Measurements from ENCODE around the gene FMC1. TPM values are rescaled to one million over a fixed set of nuclear protein-coding genes. Genes with fewer than 3 reads are reported as not detected.
A peak's percentile ranks its signal among the peaks of the same experiment; 100 is the strongest.
"Not testable (repeated sequence)": the region's sequence is repeated elsewhere in the genome, so short reads cannot be mapped to it uniquely, and the experiment has no call there.

Gene FMC1
- total RNA-seq, 2 experiments from 2014 or later: 7.5 to 8.0 TPM

- no peaks in the 10 kb centered on the region for H3K27me3 Mint-ChIP-seq
- ATAC-seq (ENCODE audit: low read depth) (no peak), DNase-seq (no peak)
- no peak overlapping the region for H3K4me3 Mint-ChIP-seq
- no peaks in the 10 kb centered on the region for H3K9me3 Mint-ChIP-seq
- peaks cover 3% of the 10 kb centered on the region for H3K4me1 Mint-ChIP-seq
- peaks cover 18% of the 10 kb centered on the region for H3K36me3 Mint-ChIP-seq
- POLR2A ChIA-PET: interaction anchor here (1.5 kb wide), 1 partner anchor 16 kb away, joined by 9 read pairs; no protein-coding TSS in a partner anchor
- H3K27ac Mint-ChIP-seq: no peak overlapping the region
Observed at GRCh38 chr7:139355320-139355719, 14.2 kb downstream of the FMC1 start.

GRCh38 chr7:139357729-139358506 lies 16.8 kb downstream of the FMC1 start:
- H3K27me3 Mint-ChIP-seq; H3K36me3 Mint-ChIP-seq; DNase-seq; ATAC-seq (ENCODE audit: low read depth); H3K9me3 Mint-ChIP-seq: not testable (repeated sequence)
- Mint-ChIP-seq H3K4me1 (peaks cover 19% of the 10 kb centered on the region), H3K4me3 (peak overlapping the region; percentile 96), H3K27ac (peak overlapping the region; percentile 100)
- POLR2A ChIA-PET: interaction anchor here (1.0 to 2.9 kb wide), 2 partner anchors 18 kb away, joined by 3 to 33 read pairs; partner anchors contain the start of gene FMC1

GRCh38 chr7:139358541-139359365 lies 17.6 kb downstream of the FMC1 start:
- peaks cover 9% of the 10 kb centered on the region for H3K36me3 Mint-ChIP-seq
- POLR2A ChIA-PET: interaction anchor here (0.7 to 2.9 kb wide), 16 partner anchors 7 to 264 kb away, joined by 3 to 33 read pairs (median 4); partner anchors contain the start of genes FMC1 and UBN2

GRCh38 chr7:139359366-139360209 lies 18.5 kb downstream of the FMC1 start, which contains the start of gene LUC7L2:
TSS of gene LUC7L2 (plus strand) at chr7:139359894. CDS start at chr7:139360262, 368 bp downstream.
- peak within 1 kb of the TSS; percentile 96 for H3K4me3 Mint-ChIP-seq
- no peaks in the 10 kb centered on the region for H3K27me3 Mint-ChIP-seq
- peaks cover 9% of the 10 kb centered on the region for H3K36me3 Mint-ChIP-seq
- H3K4me1 Mint-ChIP-seq: peaks cover 25% of the 10 kb centered on the region
- POLR2A ChIA-PET: interaction anchor here (0.6 to 2.9 kb wide), 20 partner anchors 8 to 704 kb away, joined by 3 to 33 read pairs (median 4); partner anchors contain the start of genes FMC1, PARP12 and UBN2
- no peaks in the 10 kb centered on the region for H3K9me3 Mint-ChIP-seq
- peak within 1 kb of the TSS; percentile 100 for H3K27ac Mint-ChIP-seq
- DNase-seq (peak; percentile 98), ATAC-seq (ENCODE audit: low read depth) (peak; percentile 72)

More at GRCh38 chr7:139358541-139359365, 17.6 kb downstream of the FMC1 start:
- ATAC-seq (ENCODE audit: low read depth) (peak; percentile 6), DNase-seq (peak; percentile 54)
- Mint-ChIP-seq H3K4me1 (peaks cover 24% of the 10 kb centered on the region), H3K27ac (peak overlapping the region; percentile 100), H3K9me3 (no peaks in the 10 kb centered on the region), H3K4me3 (peak overlapping the region; percentile 96), H3K27me3 (no peaks in the 10 kb centered on the region)

GRCh38 chr7:139360210-139360947 lies 19.2 kb downstream of the FMC1 start:
- POLR2A ChIA-PET: interaction anchor here (0.6 to 2.9 kb wide), 20 partner anchors 9 to 703 kb away, joined by 3 to 33 read pairs (median 4); partner anchors contain the start of genes FMC1, PARP12 and UBN2
- Mint-ChIP-seq H3K27me3 (no peaks in the 10 kb centered on the region), H3K27ac (peak overlapping the region; percentile 100), H3K9me3 (no peaks in the 10 kb centered on the region), H3K4me3 (peak overlapping the region; percentile 96), H3K36me3 (peaks cover 13% of the 10 kb centered on the region), H3K4me1 (peaks cover 29% of the 10 kb centered on the region)
- DNase-seq (peak; percentile 96), ATAC-seq (ENCODE audit: low read depth) (peak; percentile 77)

GRCh38 chr7:139360948-139361307 lies 19.8 kb downstream of the FMC1 start:
- Mint-ChIP-seq H3K27ac (peak overlapping the region; percentile 100), H3K4me3 (peak overlapping the region; percentile 96), H3K27me3 (no peaks in the 10 kb centered on the region), H3K9me3 (no peaks in the 10 kb centered on the region), H3K36me3 (peaks cover 12% of the 10 kb centered on the region), H3K4me1 (peaks cover 27% of the 10 kb centered on the region)
- no peak for DNase-seq
- ATAC-seq (ENCODE audit: low read depth): no peak
- POLR2A ChIA-PET: interaction anchor here (0.6 to 2.9 kb wide), 7 partner anchors 9 to 266 kb away, joined by 3 to 33 read pairs (median 10); partner anchors contain the start of gene FMC1

GRCh38 chr7:139361523-139361922 lies 20.4 kb downstream of the FMC1 start:
- ATAC-seq (ENCODE audit: low read depth) (no peak), DNase-seq (no peak)
- Mint-ChIP-seq H3K9me3 (no peaks in the 10 kb centered on the region), H3K36me3 (peaks cover 12% of the 10 kb centered on the region), H3K27ac (peak overlapping the region; percentile 100), H3K4me3 (peak overlapping the region; percentile 96), H3K27me3 (no peaks in the 10 kb centered on the region), H3K4me1 (peaks cover 28% of the 10 kb centered on the region)
- POLR2A ChIA-PET: no interaction called here

GRCh38 chr7:139362302-139362701 lies 21.2 kb downstream of the FMC1 start:
- H3K4me3 Mint-ChIP-seq: peak overlapping the region; percentile 54
- ATAC-seq (ENCODE audit: low read depth) (no peak), DNase-seq (no peak)
- no peaks in the 10 kb centered on the region for H3K27me3 Mint-ChIP-seq
- H3K4me1 Mint-ChIP-seq: peaks cover 28% of the 10 kb centered on the region
- peaks cover 12% of the 10 kb centered on the region for H3K36me3 Mint-ChIP-seq
- no peaks in the 10 kb centered on the region for H3K9me3 Mint-ChIP-seq
- POLR2A ChIA-PET: no interaction called here
- no peak overlapping the region for H3K27ac Mint-ChIP-seq

GRCh38 chr7:139362981-139363380 lies 21.8 kb downstream of the FMC1 start:
- peak overlapping the region; percentile 52 for H3K4me3 Mint-ChIP-seq
- H3K27ac Mint-ChIP-seq: no peak overlapping the region
- no peaks in the 10 kb centered on the region for H3K27me3 Mint-ChIP-seq
- peaks cover 34% of the 10 kb centered on the region for H3K4me1 Mint-ChIP-seq
- POLR2A ChIA-PET: no interaction called here
- no peaks in the 10 kb centered on the region for H3K9me3 Mint-ChIP-seq
- peaks cover 17% of the 10 kb centered on the region for H3K36me3 Mint-ChIP-seq
- DNase-seq: no peak
- no peak for ATAC-seq (ENCODE audit: low read depth)

GRCh38 chr7:139365336-139365735 lies 24.2 kb downstream of the FMC1 start:
- H3K4me1 Mint-ChIP-seq: peaks cover 47% of the 10 kb centered on the region
- H3K27me3 Mint-ChIP-seq: no peaks in the 10 kb centered on the region
- no peaks in the 10 kb centered on the region for H3K9me3 Mint-ChIP-seq
- peak overlapping the region; percentile 22 for H3K27ac Mint-ChIP-seq
- no peak overlapping the region for H3K4me3 Mint-ChIP-seq
- POLR2A ChIA-PET: no interaction called here
- H3K36me3 Mint-ChIP-seq: peaks cover 22% of the 10 kb centered on the region
- DNase-seq: no peak
- ATAC-seq (ENCODE audit: low read depth): no peak

GRCh38 chr7:139366400-139366799 lies 25.3 kb downstream of the FMC1 start:
- H3K27me3 Mint-ChIP-seq: no peaks in the 10 kb centered on the region
- peaks cover 22% of the 10 kb centered on the region for H3K36me3 Mint-ChIP-seq
- H3K4me3 Mint-ChIP-seq: no peak overlapping the region
- no peaks in the 10 kb centered on the region for H3K9me3 Mint-ChIP-seq
- ATAC-seq (ENCODE audit: low read depth) (no peak), DNase-seq (no peak)
- POLR2A ChIA-PET: no interaction called here
- H3K4me1 Mint-ChIP-seq: peaks cover 52% of the 10 kb centered on the region
- H3K27ac Mint-ChIP-seq: no peak overlapping the region

All from activated naive CD8-positive, alpha-beta T cell treated with anti-CD3 and anti-CD28 coated beads, Interleukin-2, amount 10 ng/mL, durations not matched to agents 7 days and 5 days (primary cell).